HG02840 (cell line): ENCODE results near the gene TJP2.
A peak's percentile ranks its signal among the peaks of the same experiment; 100 is the strongest.
"Not testable (repeated sequence)": the region's sequence is repeated elsewhere in the genome, so short reads cannot be mapped to it uniquely, and the experiment has no call there.

Source experiments
- ATAC-seq: cut with Tn5 transposase; IDR thresholded peaks from one replicate; pipeline ENCODE4 v1.9.1; 2021; ENCODE audit warnings: mild to moderate bottlenecking, moderate library complexity, moderate number of reproducible peaks; ENCODE audit not compliant: unreplicated experiment, low FRiP score

The TJP2 gene

GRCh38 chr9:69157751-69158466 lies 16.2 kb upstream of the TJP2 start:
- ATAC-seq, result no peak

GRCh38 chr9:69158471-69158870 lies 15.6 kb upstream of the TJP2 start:
- no peak for ATAC-seq

GRCh38 chr9:69164573-69164972 lies 9.5 kb upstream of the TJP2 start:
- not testable (repeated sequence) for ATAC-seq

- ATAC-seq, result no peak
Measured at GRCh38 chr9:69165581-69165980, 8.5 kb upstream of the TJP2 start.

- ATAC-seq, result no peak
Measured at GRCh38 chr9:69168709-69169217, 5.3 kb upstream of the TJP2 start.

- no peak for ATAC-seq
Measured at GRCh38 chr9:69170231-69170630, 3.8 kb upstream of the TJP2 start.

GRCh38 chr9:69171049-69171448 lies 3.0 kb upstream of the TJP2 start:
- ATAC-seq, result no peak

- no peak for ATAC-seq
Measured at GRCh38 chr9:69171517-69171916, 2.6 kb upstream of the TJP2 start.

- ATAC-seq, result no peak
Measured at GRCh38 chr9:69172895-69173294, 1.2 kb upstream of the TJP2 start.

GRCh38 chr9:69173497-69173890 lies 583 bp upstream of the TJP2 start:
- no peak for ATAC-seq

GRCh38 chr9:69174616-69175463 lies 763 bp downstream of the TJP2 start:
- peak; percentile 44 for ATAC-seq

- peak; percentile 18 for ATAC-seq
Measured at GRCh38 chr9:69175486-69175885, 1.4 kb downstream of the TJP2 start.

GRCh38 chr9:69176471-69177171 lies 2.5 kb downstream of the TJP2 start:
- ATAC-seq, result no peak

GRCh38 chr9:69178583-69179011 lies 4.5 kb downstream of the TJP2 start:
- ATAC-seq, result no peak

- no peak for ATAC-seq
Measured at GRCh38 chr9:69179037-69179436, 5.0 kb downstream of the TJP2 start.

GRCh38 chr9:69180200-69180599 lies 6.1 kb downstream of the TJP2 start:
- ATAC-seq, result no peak

GRCh38 chr9:69180670-69181069 lies 6.6 kb downstream of the TJP2 start:
- no peak for ATAC-seq

GRCh38 chr9:69181908-69182353 lies 7.9 kb downstream of the TJP2 start:
- no peak for ATAC-seq

- no peak for ATAC-seq
Measured at GRCh38 chr9:69184266-69184665, 10.2 kb downstream of the TJP2 start.

GRCh38 chr9:69186841-69187611 lies 12.9 kb downstream of the TJP2 start:
- no peak for ATAC-seq
